H9 (cell line): ENCODE results near the gene FBLN1. TPM values are rescaled to one million over a fixed set of nuclear protein-coding genes. Genes with fewer than 3 reads are reported as not detected.

Source experiments
- DNase-seq: peaks from one replicate; pipeline ENCODE4 v3.0.0-alpha.2; 2017
- H2AFZ ChIP-seq: one replicate; pipeline ENCODE4 v1.6.1; 2013; ENCODE audit warnings: mild to moderate bottlenecking, low read length, control low read depth, moderate library complexity
- H2AK5ac ChIP-seq: 2 replicates; pipeline ENCODE4 v1.6.1; 2013; ENCODE audit warnings: low read length, control low read depth, mixed read lengths; ENCODE audit not compliant: insufficient read length
- H2BK120ac ChIP-seq: one replicate; pipeline ENCODE4 v1.6.1; 2013; ENCODE audit warnings: low read depth, mild to moderate bottlenecking, low read length, control low read depth, inconsistent platforms; ENCODE audit not compliant: poor library complexity, severe bottlenecking
- H2BK12ac ChIP-seq: 2 replicates; pipeline ENCODE4 v1.6.1; 2013; ENCODE audit warnings: low read length, control low read depth, mixed read lengths, low read depth; ENCODE audit not compliant: insufficient read length
- H2BK15ac ChIP-seq: 2 replicates; pipeline ENCODE4 v1.6.1; 2013; ENCODE audit warnings: low read depth, low read length, control low read depth
- H2BK20ac ChIP-seq: one replicate; pipeline ENCODE4 v1.6.1; 2013; ENCODE audit warnings: low read depth, mild to moderate bottlenecking, low read length, control low read depth, inconsistent platforms; ENCODE audit not compliant: poor library complexity, severe bottlenecking
- H2BK5ac ChIP-seq: 2 replicates; pipeline ENCODE4 v1.6.1; 2013; ENCODE audit warnings: low read length, control low read depth, mixed read lengths; ENCODE audit not compliant: insufficient read length
- H3K14ac ChIP-seq: 2 replicates; pipeline ENCODE4 v1.6.1; 2013; ENCODE audit warnings: low read length, control low read depth; ENCODE audit not compliant: insufficient read depth
- H3K18ac ChIP-seq: 2 replicates; pipeline ENCODE4 v1.6.1; 2013; ENCODE audit warnings: low read depth, mild to moderate bottlenecking, mixed read lengths, low read length, control low read depth; ENCODE audit not compliant: insufficient read length
- H3K23ac ChIP-seq: 2 replicates; pipeline ENCODE4 v1.6.1; 2013; ENCODE audit warnings: low read length, control low read depth, mixed read lengths, low read depth; ENCODE audit not compliant: insufficient read length
- H3K23me2 ChIP-seq: 2 replicates; pipeline ENCODE4 v1.6.1; 2013; ENCODE audit warnings: low read depth, mild to moderate bottlenecking, mixed read lengths, low read length, control low read depth; ENCODE audit not compliant: insufficient read length, poor library complexity, severe bottlenecking
- H3K27ac ChIP-seq: 2 replicates; pipeline ENCODE4 v1.5.1; 2013; ENCODE audit warnings: low read length, control low read depth, mixed read lengths, low read depth; ENCODE audit not compliant: insufficient read length
- H3K27me3 ChIP-seq: 2 replicates; pipeline ENCODE4 v1.6.1; 2013; ENCODE audit warnings: low read length, control low read depth, inconsistent platforms; ENCODE audit not compliant: insufficient read depth
- H3K4ac ChIP-seq: 2 replicates; pipeline ENCODE4 v1.6.1; 2013; ENCODE audit warnings: low read depth, mild to moderate bottlenecking, control low read depth, inconsistent platforms, low read length, moderate library complexity
- H3K4me1 ChIP-seq: 2 replicates; pipeline ENCODE4 v1.6.1; 2013; ENCODE audit warnings: low read length, control low read depth, inconsistent platforms; ENCODE audit not compliant: insufficient read depth
- H3K4me2 ChIP-seq: 2 replicates; pipeline ENCODE4 v1.6.1; 2013; ENCODE audit warnings: low read length, control low read depth, mixed read lengths; ENCODE audit not compliant: insufficient read length, insufficient read depth
- H3K56ac ChIP-seq: 2 replicates; pipeline ENCODE4 v1.6.1; 2013; ENCODE audit warnings: low read depth, mild to moderate bottlenecking, mixed read lengths, low read length, control low read depth; ENCODE audit not compliant: insufficient read length
- H3K79me1 ChIP-seq: 2 replicates; pipeline ENCODE4 v1.6.1; 2013; ENCODE audit warnings: low read depth, mild to moderate bottlenecking, moderate library complexity, low read length, control low read depth, inconsistent platforms; ENCODE audit not compliant: insufficient read depth, poor library complexity, severe bottlenecking
- H3K79me2 ChIP-seq: 2 replicates; pipeline ENCODE4 v1.6.1; 2013; ENCODE audit warnings: low read length, control low read depth, inconsistent platforms; ENCODE audit not compliant: insufficient read depth
- H3K9ac ChIP-seq: 2 replicates; pipeline ENCODE4 v1.6.1; 2013; ENCODE audit warnings: low read length, control low read depth, mixed read lengths; ENCODE audit not compliant: insufficient read length; ENCODE audit errors: extremely low read depth
- H3K9me3 ChIP-seq: one replicate; pipeline ENCODE4 v1.6.1; 2013; ENCODE audit warnings: low read depth, low read length, inconsistent platforms; ENCODE audit not compliant: control insufficient read depth
- H3T11ph ChIP-seq: one replicate; pipeline ENCODE4 v1.6.1; 2013; ENCODE audit warnings: mild to moderate bottlenecking, low read length, control low read depth, inconsistent platforms
- H4K20me1 ChIP-seq: one replicate; pipeline ENCODE4 v1.6.1; 2013; ENCODE audit not compliant: control insufficient read depth, insufficient read length, insufficient read depth
- H4K5ac ChIP-seq: 2 replicates; pipeline ENCODE4 v1.6.1; 2013; ENCODE audit warnings: low read depth, mild to moderate bottlenecking, mixed read lengths, low read length, control low read depth; ENCODE audit not compliant: insufficient read length
- H4K8ac ChIP-seq: replicated peaks from 2 replicates; pipeline ENCODE4 v1.6.1; 2013; ENCODE audit warnings: low read length, control low read depth, mixed read lengths, low read depth; ENCODE audit not compliant: insufficient read length
- H4K91ac ChIP-seq: 2 replicates; pipeline ENCODE4 v1.6.1; 2013; ENCODE audit warnings: low read depth, mild to moderate bottlenecking, moderate library complexity, mixed read lengths, low read length, control low read depth; ENCODE audit not compliant: insufficient read length
- H3K27ac Mint-ChIP-seq, 3 experiments: 2 replicates in 2 of 3; 3 replicates in 1 of 3; pipeline ENCODE4 v1.8.0; 2020 to 2021; ENCODE audit warnings: mixed read lengths in 3 of 3, mild to moderate bottlenecking in 1 of 3, moderate library complexity in 1 of 3
- H3K27me3 Mint-ChIP-seq: 2 replicates; pipeline ENCODE4 v1.8.0; 2021; ENCODE audit warnings: low read depth, mild to moderate bottlenecking, moderate library complexity, mixed read lengths
- H3K36me3 Mint-ChIP-seq, 3 experiments: 2 replicates in 2 of 3; 3 replicates in 1 of 3; pipeline ENCODE4 v1.8.0; 2020 to 2021; ENCODE audit warnings: low read depth in 3 of 3, mixed read lengths in 3 of 3; ENCODE audit not compliant: insufficient read depth in 1 of 3
- H3K4me1 Mint-ChIP-seq, 2 experiments: 2 replicates each; pipeline ENCODE4 v1.8.0; 2020; ENCODE audit warnings: mixed read lengths in 2 of 2
- H3K4me3 Mint-ChIP-seq, 2 experiments: 2 replicates in 1 of 2; 3 replicates in 1 of 2; pipeline ENCODE4 v1.8.0; 2020 to 2021; ENCODE audit warnings: mild to moderate bottlenecking in 2 of 2, mixed read lengths in 2 of 2, moderate library complexity in 1 of 2
- H3K9me3 Mint-ChIP-seq, 2 experiments: 2 replicates in 1 of 2; 3 replicates in 1 of 2; pipeline ENCODE4 v1.8.0; 2020; ENCODE audit warnings: mild to moderate bottlenecking in 2 of 2, mixed read lengths in 2 of 2, moderate library complexity in 1 of 2
- CTCF ChIP-seq: fragments of 200-600 bp; sonication (generic); conservative IDR thresholded peaks from 3 replicates; pipeline ENCODE4 v1.8.0; 2021; ENCODE audit warnings: antibody characterized with exemption, mild to moderate bottlenecking
- WGBS: extraction: QIAGEN DNeasy Blood & Tissue Kit; methylation state at CpG from one replicate; pipeline ENCODE4 v1.1.7; 2013; ENCODE audit warnings: missing lambda C conversion rate, low lambda C conversion rate, mixed read lengths; ENCODE audit not compliant: insufficient read length; ENCODE audit errors: extremely low coverage; 5-methylcytosine and 5-hydroxymethylcytosine counted together
- total RNA-seq: library from RNA; stranded (reverse); gene quantifications from 2 replicates; pipeline ENCODE4 v1.2.1, GENCODE V29; 2021

Gene FBLN1
- total RNA-seq, 1 experiment from 2014 or later: 140 TPM

- H2AFZ ChIP-seq: no peak overlapping the region
- H4K20me1 ChIP-seq: no peaks in the 10 kb centered on the region
- H2BK5ac ChIP-seq: no peak overlapping the region
- Mint-ChIP-seq H3K27me3 (no peaks in the 10 kb centered on the region; the same call in 1 of the 2 replicates), H3K36me3 (peaks cover 57 to 77% (median 71%) of the 10 kb centered on the region in 3 experiments), H3K9me3 (peaks cover 4 to 14% of the 10 kb centered on the region in 2 experiments; a peak in 3 of 5 replicates), H3K4me3 (no peak overlapping the region; a peak in 1 of 5 replicates), H3K4me1 (peaks cover 6 to 24% of the 10 kb centered on the region in 2 experiments), H3K27ac (peak overlapping the region in 1 of 3 experiments; percentile 72; a peak in 1 of 7 replicates)
- no peaks in the 10 kb centered on the region for H3K9me3 ChIP-seq
- H2BK120ac ChIP-seq: no peak overlapping the region
- TF ChIP-seq CTCF: peak; percentile 30; the same call in 2 of the 3 replicates
- WGBS: no CpG with 5 or more reads among the region's 16 CpGs
- no peak overlapping the region for H2BK12ac ChIP-seq
- no peak overlapping the region for H3K4me2 ChIP-seq
- no peaks in the 10 kb centered on the region for H3K4me1 ChIP-seq
- H2AK5ac ChIP-seq: no peak overlapping the region
- H3K27ac ChIP-seq: no peak overlapping the region
- H3T11ph ChIP-seq: no peak overlapping the region
- H3K4ac ChIP-seq: no peak overlapping the region
- no peak overlapping the region for H3K18ac ChIP-seq
- no peak overlapping the region for H4K5ac ChIP-seq
- no peaks in the 10 kb centered on the region for H3K79me1 ChIP-seq
- H3K9ac ChIP-seq: no peak overlapping the region
- H2BK20ac ChIP-seq: no peak overlapping the region
- no peaks in the 10 kb centered on the region for H3K79me2 ChIP-seq
- no peak overlapping the region for H3K56ac ChIP-seq
- H3K23me2 ChIP-seq: no peaks in the 10 kb centered on the region
- H3K14ac ChIP-seq: no peak overlapping the region
- H3K23ac ChIP-seq: no peak overlapping the region
- no peak overlapping the region for H4K91ac ChIP-seq
- H2BK15ac ChIP-seq: no peak overlapping the region
- H4K8ac ChIP-seq: no peak overlapping the region
- DNase-seq: no peak
- H3K27me3 ChIP-seq: no peaks in the 10 kb centered on the region
These were observed 51.3 kb downstream of the FBLN1 start for GRCh38 chr22:45554040-45554406.
